GM12891 (cell line): ENCODE data around the gene RASGRF2.

Source experiments
- PAX5 ChIP-seq: IDR thresholded peaks from 2 replicates; pipeline ENCODE4 v1.6.1; 2011; ENCODE audit warnings: low read length, moderate library complexity, mild to moderate bottlenecking; ENCODE audit not compliant: insufficient read depth, severe bottlenecking
- POLR2A ChIP-seq: IDR thresholded peaks from 2 replicates; pipeline ENCODE4 v1.6.1; 2011; ENCODE audit warnings: low read depth, low read length, control low read depth
- POLR2AphosphoS5 ChIP-seq: IDR thresholded peaks from 2 replicates; pipeline ENCODE4 v1.6.1; 2011; ENCODE audit warnings: low read depth, low read length, control low read depth
- SPI1 ChIP-seq: IDR thresholded peaks from 2 replicates; pipeline ENCODE4 v1.6.1; 2011; ENCODE audit warnings: low read depth, low read length, control low read depth
- TAF1 ChIP-seq: IDR thresholded peaks from 2 replicates; pipeline ENCODE4 v1.6.1; 2011; ENCODE audit warnings: low read depth, low read length, control low read depth

DNA sequence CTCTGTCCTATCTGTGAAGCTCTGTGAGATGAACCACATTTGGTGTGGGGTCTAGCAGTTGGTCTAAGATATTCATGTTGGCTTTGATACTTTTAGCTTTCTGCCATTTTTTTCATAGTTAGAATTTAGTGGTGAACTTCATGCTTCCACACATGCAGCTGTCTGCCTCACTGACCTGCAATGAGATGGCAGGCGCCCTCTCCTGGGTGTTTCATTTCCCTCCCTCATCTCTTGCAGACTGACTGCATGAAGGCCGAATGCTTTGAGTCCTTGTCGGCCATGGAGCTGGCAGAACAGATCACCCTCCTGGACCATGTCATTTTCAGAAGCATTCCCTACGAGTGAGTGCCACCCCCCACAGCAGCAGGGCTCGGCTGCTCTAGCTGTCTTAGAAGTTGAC lies 246.8 kb downstream of the RASGRF2 start:
- TF ChIP-seq POLR2A (no peak), TAF1 (no peak), POLR2AphosphoS5 (no peak), PAX5 (no peak), SPI1 (no peak)
